Aorta (tissue), 5 donors: Measurements from ENCODE around the gene SETD5. TPM values are rescaled to one million over a fixed set of nuclear protein-coding genes. Genes with fewer than 3 reads are reported as not detected.
"Not testable (repeated sequence)": the region's sequence is repeated elsewhere in the genome, so short reads cannot be mapped to it uniquely, and the experiment has no call there.

Experiments used
- ATAC-seq: fragments of 200-7000 bp; cut with Tn5 transposase; one replicate; pipeline ENCODE4 v1.9.1; 2022; ENCODE audit warnings: moderate library complexity; ENCODE audit not compliant: low FRiP score
- DNase-seq, 2 donors: peaks; one replicate each; pipeline ENCODE4 v3.0.0-alpha.2; 2020
- H3K27ac ChIP-seq, 2 donors: one replicate each; pipeline ENCODE4 v1.5.1; 2013; ENCODE audit warnings: low read length in 2 of 2, mild to moderate bottlenecking in 2 of 2, moderate library complexity in 2 of 2, control low read depth in 1 of 2, inconsistent platforms in 1 of 2, low read depth in 1 of 2
- H3K27me3 ChIP-seq, 2 donors: one replicate each; pipeline ENCODE4 v1.6.1; 2013; ENCODE audit warnings: control low read depth in 1 of 2, low read length in 1 of 2, mild to moderate bottlenecking in 1 of 2, moderate library complexity in 1 of 2; ENCODE audit not compliant: insufficient read depth in 2 of 2, control insufficient read depth in 1 of 2
- H3K36me3 ChIP-seq, 2 donors: one replicate each; pipeline ENCODE4 v1.6.1; 2013; ENCODE audit warnings: control low read depth in 1 of 2, low read length in 1 of 2, mild to moderate bottlenecking in 1 of 2; ENCODE audit not compliant: insufficient read depth in 2 of 2, control insufficient read depth in 1 of 2
- H3K4me1 ChIP-seq, 2 donors: one replicate each; pipeline ENCODE4 v1.6.1; 2013; ENCODE audit warnings: low read length in 2 of 2, control low read depth in 1 of 2, mild to moderate bottlenecking in 1 of 2, moderate library complexity in 1 of 2; ENCODE audit not compliant: insufficient read depth in 2 of 2, control insufficient read depth in 1 of 2
- H3K4me3 ChIP-seq, 2 donors: one replicate each; pipeline ENCODE4 v1.5.1; 2013; ENCODE audit warnings: low read length in 2 of 2, control low read depth in 1 of 2, mild to moderate bottlenecking in 1 of 2
- H3K9me3 ChIP-seq: one replicate; pipeline ENCODE4 v1.6.1; 2013; ENCODE audit warnings: mild to moderate bottlenecking, low read length; ENCODE audit not compliant: control insufficient read depth
- WGBS, 2 donors: extraction: QIAGEN DNeasy Blood & Tissue Kit; methylation state at CpG; one replicate each; pipeline ENCODE4 v1.1.7; 2013; 5-methylcytosine and 5-hydroxymethylcytosine counted together
- intact Hi-C, 2 donors: fragments of 100-400 bp; cut with DNase I; formaldehyde crosslinking; loops; one replicate each; pipeline versions ENCODE4 v1.14.2 to v1.15.0; 2022
- polyA plus RNA-seq, 2 donors: library from polyadenylated mRNA; stranded (reverse); fragments of 200-250 nt; gene quantifications; one replicate each; pipeline ENCODE4 v1.2.3, GENCODE V29; 2013
- total RNA-seq, 2 donors: library from RNA; stranded (reverse); fragmentation: NEBNext Ultra II Directional; extraction: Animal tissue kit (Norgen Biotek cat#: 25700); gene quantifications; one replicate each; pipeline ENCODE4 v1.2.1, GENCODE V29; 2021
- donor health status: healthy with polysubstance abuse.
- donor health status: Bipolar disorder and iron deficiency.
- donor health status: DM: no; HTN: no; CAD: no.
- donor health status: DM: no; HTN: no; CAD: no.
- donor health status: DM: yes; HTN: yes; CAD: no.

SETD5 gene
- total and polyA plus RNA-seq, 4 donors = 13.9 to 200 (median 92.7) TPM

- intact Hi-C loops = no loop called here
- ATAC-seq (no peak), DNase-seq (no peak)
- H3K4me3 ChIP-seq = no peak overlapping the region
- no peaks in the 10 kb centered on the region for H3K27me3 ChIP-seq
- no peaks in the 10 kb centered on the region for H3K4me1 ChIP-seq
- H3K9me3 ChIP-seq = no peaks in the 10 kb centered on the region
- 98 to 100% methylated on average over 1 of the region's 1 CpG for WGBS, 2 donors
- no peaks in the 10 kb centered on the region for H3K36me3 ChIP-seq
- no peak overlapping the region for H3K27ac ChIP-seq
Observed at GRCh38 chr3:9485248-9485647, 87.8 kb downstream of the SETD5 start.

- WGBS, 2 donors = 46 to 54% methylated on average over 3 of the region's 3 CpGs
Observed at GRCh38 chr3:9491506-9491905, 94.1 kb downstream of the SETD5 start.

GRCh38 chr3:9494036-9494435, 96.6 kb downstream of the SETD5 start:
- H3K27ac ChIP-seq, H3K4me3 ChIP-seq, H3K4me1 ChIP-seq, H3K27me3 ChIP-seq, H3K9me3 ChIP-seq, DNase-seq, intact Hi-C loops, ATAC-seq, H3K36me3 ChIP-seq: not testable (repeated sequence)
- 92 to 93% methylated on average over 15 of the region's 15 CpGs for WGBS, 2 donors

More at GRCh38 chr3:9491506-9491905, 94.1 kb downstream of the SETD5 start:
- DNase-seq (no peak), ATAC-seq (no peak)
- Histone ChIP-seq H3K4me1 (no peaks in the 10 kb centered on the region), H3K36me3 (no peaks in the 10 kb centered on the region), H3K4me3 (no peak overlapping the region), H3K27ac (no peak overlapping the region), H3K9me3 (no peaks in the 10 kb centered on the region), H3K27me3 (no peaks in the 10 kb centered on the region)
- intact Hi-C loops = no loop called here

DNA sequence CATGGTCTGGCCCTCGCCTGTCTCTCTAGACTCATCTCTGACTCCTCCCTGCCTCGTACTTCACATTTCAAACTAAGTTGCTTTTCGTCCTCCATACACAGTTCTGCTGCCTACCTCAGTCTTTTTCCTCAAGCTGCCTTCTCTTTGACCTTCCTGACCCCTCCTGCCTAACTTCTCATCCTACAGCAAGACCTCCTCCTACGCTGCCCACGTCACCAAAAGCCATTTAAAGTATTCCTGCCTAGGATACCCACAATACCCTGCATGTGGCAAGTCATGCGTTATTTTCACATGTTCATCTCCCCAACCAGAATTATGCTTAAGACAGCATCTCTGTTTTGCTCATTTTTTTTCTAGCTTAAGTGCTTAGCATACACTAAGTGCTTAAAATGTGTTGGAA, 99.5 kb downstream of the SETD5 start:
- ATAC-seq (no peak), DNase-seq (no peak)
- Histone ChIP-seq H3K27me3 (no peaks in the 10 kb centered on the region), H3K9me3 (no peaks in the 10 kb centered on the region), H3K27ac (no peak overlapping the region), H3K4me3 (no peak overlapping the region), H3K4me1 (no peaks in the 10 kb centered on the region), H3K36me3 (no peaks in the 10 kb centered on the region)
- intact Hi-C loops = no loop called here
- WGBS, 2 donors = 75 to 81% methylated on average over 6 of the region's 6 CpGs

GRCh38 chr3:9497821-9498565, 100.6 kb downstream of the SETD5 start:
- no peak overlapping the region for H3K4me3 ChIP-seq
- H3K27me3 ChIP-seq = no peaks in the 10 kb centered on the region
- DNase-seq (no peak), ATAC-seq (no peak)
- intact Hi-C loops = no loop called here
- H3K27ac ChIP-seq = no peak overlapping the region
- H3K4me1 ChIP-seq = no peaks in the 10 kb centered on the region
- 75 to 78% methylated on average over 8 of the region's 8 CpGs for WGBS, 2 donors
- H3K36me3 ChIP-seq = no peaks in the 10 kb centered on the region
- H3K9me3 ChIP-seq = no peaks in the 10 kb centered on the region

DNA sequence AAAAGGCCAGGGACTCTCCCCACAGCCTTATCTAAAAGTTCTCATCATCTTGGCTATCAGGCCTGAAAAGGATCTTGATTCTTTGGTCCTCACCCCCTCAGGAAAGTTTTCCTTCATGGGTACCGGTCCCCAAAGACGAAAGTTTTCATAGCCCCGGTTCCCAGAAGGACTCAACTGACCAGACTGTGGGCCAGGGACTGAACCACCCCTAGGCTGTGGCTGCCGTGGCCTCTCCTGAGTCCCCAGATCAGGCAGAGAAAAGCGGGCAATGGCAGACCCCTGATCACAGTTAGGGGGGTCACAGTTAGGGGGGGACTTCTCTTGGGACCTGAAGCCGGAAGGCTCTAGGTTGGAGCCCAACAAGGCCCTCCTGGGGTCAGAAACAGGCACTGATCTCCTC, 101.4 kb downstream of the SETD5 start:
- Histone ChIP-seq H3K9me3 (no peaks in the 10 kb centered on the region), H3K27me3 (no peaks in the 10 kb centered on the region), H3K36me3 (no peaks in the 10 kb centered on the region), H3K4me1 (no peaks in the 10 kb centered on the region), H3K27ac (no peak overlapping the region), H3K4me3 (no peak overlapping the region)
- no peak for DNase-seq
- WGBS, 2 donors = 82 to 85% methylated on average over 6 of the region's 6 CpGs
- ATAC-seq = no peak
- intact Hi-C loops = no loop called here

DNA sequence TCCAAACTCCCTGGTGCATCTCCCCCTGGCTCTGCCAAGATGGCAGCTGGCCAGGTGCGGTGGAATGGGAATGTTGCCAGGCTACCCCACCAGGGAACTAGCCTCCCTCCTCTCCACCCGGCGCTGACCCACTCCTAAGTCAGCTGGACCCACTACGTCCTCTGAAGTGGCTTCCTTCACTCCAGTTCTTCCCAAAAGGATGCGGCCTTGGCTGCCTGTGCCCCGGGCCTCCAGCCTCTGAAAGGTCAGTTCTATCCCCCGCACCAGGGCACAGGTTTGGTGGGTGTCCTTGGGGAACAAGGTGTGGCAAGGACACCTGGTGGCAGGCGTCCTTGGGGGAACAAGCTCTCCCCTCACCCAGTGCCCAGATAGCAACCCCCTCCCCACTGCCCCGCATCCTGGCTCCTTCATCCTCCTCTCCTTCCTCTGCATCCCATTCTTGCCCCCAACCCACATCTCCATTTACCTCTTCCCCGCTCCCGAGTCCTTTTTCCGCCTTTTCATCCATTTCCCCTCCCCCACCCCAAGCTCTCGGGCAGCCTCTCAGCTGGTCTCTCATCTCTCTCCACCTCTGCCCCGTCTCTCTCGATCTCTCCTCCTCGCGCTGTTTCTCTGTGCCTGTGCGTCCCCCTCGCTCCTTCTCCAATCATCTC, 102.2 kb downstream of the SETD5 start:
- ATAC-seq (no peak), DNase-seq (no peak)
- Histone ChIP-seq H3K4me3 (no peak overlapping the region), H3K9me3 (no peaks in the 10 kb centered on the region), H3K36me3 (no peaks in the 10 kb centered on the region), H3K4me1 (no peaks in the 10 kb centered on the region), H3K27me3 (no peaks in the 10 kb centered on the region), H3K27ac (no peak overlapping the region)
- WGBS, 2 donors = 23 to 25% methylated on average over 19 of the region's 19 CpGs
- intact Hi-C loops = loop anchor here in 1 of 2 donors (10.0 kb wide), 1 partner anchor 145 kb away; the partner anchor contains the start of gene MTMR14

DNA sequence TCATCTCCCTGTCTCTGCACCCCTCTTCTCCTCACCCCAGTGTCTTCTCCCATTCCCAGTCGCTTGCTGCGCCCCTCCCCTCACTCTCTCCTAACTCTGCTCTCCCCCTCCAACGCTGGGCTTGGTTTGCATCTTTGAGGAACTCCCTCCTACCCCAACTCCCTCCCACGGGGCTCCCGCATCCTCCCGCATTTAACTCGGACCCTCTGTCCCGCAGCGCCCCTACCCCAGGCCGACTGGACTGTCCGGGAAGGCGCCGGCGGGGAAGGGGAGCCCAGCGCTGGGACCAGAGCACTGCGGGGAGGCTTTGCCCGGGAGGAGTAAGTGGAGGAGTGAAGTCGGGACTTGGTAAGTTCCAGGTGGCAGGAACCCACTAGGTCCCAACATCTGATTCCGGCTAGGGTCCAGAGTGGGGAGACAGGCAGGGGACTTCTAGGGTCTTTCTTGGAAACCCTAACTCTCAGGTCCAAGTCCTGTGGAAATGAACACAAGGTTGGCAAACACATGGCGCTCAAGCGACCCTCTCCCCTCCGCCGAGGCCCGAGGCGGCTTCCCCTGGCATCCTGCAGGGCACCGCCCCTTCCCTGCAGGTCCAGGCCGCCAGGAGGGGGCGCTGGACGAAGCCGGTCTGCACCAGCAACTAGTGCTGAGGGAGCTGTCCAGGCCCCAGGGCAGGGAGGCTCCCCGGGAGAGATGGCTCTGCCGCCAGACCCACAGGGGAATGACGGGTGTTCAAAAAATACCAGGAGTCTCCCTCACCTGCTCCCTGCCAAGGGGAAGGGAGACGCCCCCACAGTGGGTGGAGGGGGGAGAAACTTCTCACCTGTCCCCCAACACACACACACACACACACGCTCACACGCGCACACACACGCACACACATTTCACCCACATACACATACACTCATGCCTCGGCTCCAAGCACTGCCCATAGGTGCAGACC, 103.0 kb downstream of the SETD5 start:
- H3K4me1 ChIP-seq = no peaks in the 10 kb centered on the region
- H3K36me3 ChIP-seq = no peaks in the 10 kb centered on the region
- WGBS, 2 donors = 12 to 13% methylated on average over 38 to 39 of the region's 39 CpGs
- no peaks in the 10 kb centered on the region for H3K27me3 ChIP-seq
- no peaks in the 10 kb centered on the region for H3K9me3 ChIP-seq
- H3K27ac ChIP-seq = no peak overlapping the region
- intact Hi-C loops = loop anchor here in 1 of 2 donors (10.0 kb wide), 1 partner anchor 144 kb away; the partner anchor contains the start of gene MTMR14
- no peak overlapping the region for H3K4me3 ChIP-seq
- DNase-seq (peak; percentile 70 to 83), ATAC-seq (peak; percentile 53)
